Measurements from ENCODE around the gene CASZ1.

DNA sequence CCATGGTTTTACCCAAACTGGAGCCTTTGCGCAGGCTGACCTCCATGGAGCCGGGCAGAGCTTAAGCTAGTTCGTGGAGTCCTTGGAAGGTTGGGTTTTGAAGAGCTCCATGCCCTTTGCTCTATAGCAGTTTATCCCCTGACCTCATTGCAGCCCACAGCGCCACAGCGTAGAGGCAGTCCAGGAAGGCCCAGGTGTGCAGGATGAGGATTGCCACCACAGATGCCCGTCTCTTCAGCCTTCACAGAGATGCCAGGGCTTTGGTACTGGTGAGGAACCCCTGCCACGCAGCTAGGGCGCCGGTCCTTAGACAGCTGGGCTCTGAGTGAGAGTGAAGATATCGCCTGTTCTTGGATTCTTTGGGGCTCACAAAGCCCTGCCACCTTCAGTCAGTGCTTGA is 183.1 kb downstream of the CASZ1 start:
- TF ChIP-seq, protein P1, sequence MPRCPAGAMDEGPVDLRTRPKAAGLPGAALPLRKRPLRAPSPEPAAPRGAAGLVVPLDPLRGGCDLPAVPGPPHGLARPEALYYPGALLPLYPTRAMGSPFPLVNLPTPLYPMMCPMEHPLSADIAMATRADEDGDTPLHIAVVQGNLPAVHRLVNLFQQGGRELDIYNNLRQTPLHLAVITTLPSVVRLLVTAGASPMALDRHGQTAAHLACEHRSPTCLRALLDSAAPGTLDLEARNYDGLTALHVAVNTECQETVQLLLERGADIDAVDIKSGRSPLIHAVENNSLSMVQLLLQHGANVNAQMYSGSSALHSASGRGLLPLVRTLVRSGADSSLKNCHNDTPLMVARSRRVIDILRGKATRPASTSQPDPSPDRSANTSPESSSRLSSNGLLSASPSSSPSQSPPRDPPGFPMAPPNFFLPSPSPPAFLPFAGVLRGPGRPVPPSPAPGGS (IDR thresholded peaks at IDR 0.05; ENCODE audit: borderline replicate concordance, insufficient read depth, low read depth, low read length, poor library complexity, severe bottlenecking) = no peak
- no peak for TF ChIP-seq ZBTB11 (CRISPR knock-in tag; IDR thresholded peaks at IDR 0.05)
